ENCODE measurements around the gene RHEX. TPM values are rescaled to one million over a fixed set of nuclear protein-coding genes. Genes with fewer than 3 reads are reported as not detected.

RHEX gene
- total RNA-seq, 6 donors from 2014 or later: 1.4 to 19.0 (median 6.8) TPM; not detected in 1

GRCh38 chr1:206100226-206100815 is 47.3 kb downstream of the RHEX start:
- ATAC-seq (ENCODE audit: low FRiP score in 2 of 2) (no peak), DNase-seq (no peak)
- no peaks in the 10 kb centered on the region for H3K9me3 ChIP-seq
- peaks cover 4 to 5% (median 4%) of the 10 kb centered on the region in 4 donors for H3K4me1 ChIP-seq
- H3K27ac ChIP-seq: no peak overlapping the region
- WGBS, 2 donors: 69% methylated on average over 1 of the region's 1 CpG; no CpG with 5 or more reads in 1 of the 2 donors
- H3K4me3 ChIP-seq: no peak overlapping the region
- no peaks in the 10 kb centered on the region for H3K27me3 ChIP-seq
- no peaks in the 10 kb centered on the region for H3K36me3 ChIP-seq
- no peak for TF ChIP-seq POLR2A (IDR thresholded peaks at IDR 0.05)
- no peak for TF ChIP-seq CTCF (IDR thresholded peaks at IDR 0.05)
- no peak for TF ChIP-seq POLR2AphosphoS5 (IDR thresholded peaks at IDR 0.05)
- TF ChIP-seq EP300 (IDR thresholded peaks at IDR 0.05): no peak

- Histone ChIP-seq H3K36me3 (no peaks in the 10 kb centered on the region), H3K27ac (no peak overlapping the region), H3K9me3 (no peaks in the 10 kb centered on the region), H3K27me3 (no peaks in the 10 kb centered on the region), H3K4me3 (no peak overlapping the region), H3K4me1 (peaks cover 4 to 6% (median 4%) of the 10 kb centered on the region in 4 donors)
- WGBS, 2 donors: 72 to 86% methylated on average over 6 of the region's 6 CpGs
- no peak for ATAC-seq (ENCODE audit: low FRiP score in 2 of 2)
- DNase-seq: no peak
- TF ChIP-seq POLR2AphosphoS5 (IDR thresholded peaks at IDR 0.05) (no peak), EP300 (IDR thresholded peaks at IDR 0.05) (no peak), POLR2A (IDR thresholded peaks at IDR 0.05) (no peak), CTCF (IDR thresholded peaks at IDR 0.05) (no peak)
Measured at GRCh38 chr1:206101351-206102045, 48.5 kb downstream of the RHEX start.

DNA sequence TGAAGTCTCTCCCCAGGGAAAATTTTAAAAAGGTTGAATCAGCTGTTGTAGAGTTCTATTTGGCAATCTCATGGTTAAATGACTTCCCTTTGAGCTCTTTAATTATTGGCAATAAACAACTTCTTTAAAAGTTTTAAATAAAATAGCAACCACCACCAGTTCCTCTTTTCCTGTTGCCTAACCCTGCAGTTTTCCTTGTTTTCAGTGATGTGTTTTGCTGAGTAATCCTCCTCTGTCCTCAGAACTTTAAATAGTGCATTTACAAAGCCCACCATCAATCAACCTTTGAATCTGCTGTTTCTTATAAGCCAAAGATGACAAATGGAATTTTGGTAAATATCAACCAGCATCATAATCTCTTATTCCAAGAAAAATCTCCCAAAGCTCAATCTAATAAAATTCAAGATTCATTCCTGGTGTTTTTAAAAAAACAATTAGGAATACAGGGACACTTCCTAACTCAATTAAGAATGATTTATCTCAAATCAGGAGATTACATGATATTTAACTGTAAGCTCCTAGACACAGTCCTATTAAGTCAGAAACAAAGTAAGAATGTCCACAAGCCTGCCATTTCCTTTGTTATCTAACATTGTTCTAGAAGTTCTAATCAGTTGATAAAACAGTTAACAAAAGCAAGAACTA is 49.4 kb downstream of the RHEX start:
- no peak overlapping the region for H3K4me3 ChIP-seq
- TF ChIP-seq POLR2AphosphoS5 (IDR thresholded peaks at IDR 0.05): no peak
- TF ChIP-seq CTCF (IDR thresholded peaks at IDR 0.05): no peak
- TF ChIP-seq EP300 (IDR thresholded peaks at IDR 0.05): no peak
- no peak for TF ChIP-seq POLR2A (IDR thresholded peaks at IDR 0.05)
- DNase-seq (no peak), ATAC-seq (ENCODE audit: low FRiP score in 2 of 2) (no peak)
- no peaks in the 10 kb centered on the region for H3K27me3 ChIP-seq
- H3K36me3 ChIP-seq: no peaks in the 10 kb centered on the region
- peaks cover 0 to 7% (median 3%) of the 10 kb centered on the region in 4 donors for H3K4me1 ChIP-seq
- no peak overlapping the region for H3K27ac ChIP-seq
- no peaks in the 10 kb centered on the region for H3K9me3 ChIP-seq

DNA sequence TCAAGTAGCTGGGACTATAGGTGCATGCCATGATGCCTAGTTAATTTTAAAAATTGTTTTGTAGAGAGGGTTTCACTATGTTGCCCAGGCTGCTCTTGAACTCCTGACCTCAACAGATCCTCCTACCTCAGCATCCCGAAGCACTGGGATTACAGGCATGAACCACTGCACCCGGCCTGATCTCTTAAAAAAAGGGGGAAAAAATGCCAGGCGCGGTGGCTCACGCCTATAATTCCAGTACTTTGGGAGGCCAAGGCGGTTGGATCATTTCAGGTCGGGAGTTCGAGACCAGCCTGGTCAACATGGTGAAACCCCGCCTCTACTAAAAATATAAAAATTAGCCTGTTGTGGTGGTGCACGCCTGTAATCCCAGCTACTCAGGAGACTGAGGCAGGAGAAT is 51.0 kb downstream of the RHEX start:
- Histone ChIP-seq H3K27me3 (no peaks in the 10 kb centered on the region), H3K4me1 (peaks cover 0 to 5% (median 2%) of the 10 kb centered on the region in 4 donors), H3K36me3 (no peaks in the 10 kb centered on the region), H3K27ac (no peak overlapping the region), H3K9me3 (no peaks in the 10 kb centered on the region), H3K4me3 (no peak overlapping the region)
- DNase-seq (no peak), ATAC-seq (ENCODE audit: low FRiP score in 2 of 2) (no peak)
- 93 to 94% methylated on average over 10 of the region's 10 CpGs for WGBS, 2 donors
- TF ChIP-seq EP300 (IDR thresholded peaks at IDR 0.05): no peak
- no peak for TF ChIP-seq POLR2AphosphoS5 (IDR thresholded peaks at IDR 0.05)
- TF ChIP-seq POLR2A (IDR thresholded peaks at IDR 0.05): no peak
- TF ChIP-seq CTCF (IDR thresholded peaks at IDR 0.05): no peak

All from upper lobe of left lung (tissue), 6 donors.